ENCODE measurements around the gene PACS1. TPM values are rescaled to one million over a fixed set of nuclear protein-coding genes. Genes with fewer than 3 reads are reported as not detected.

Gene PACS1
- total RNA-seq, 4 donors from 2014 or later, result 32.0 to 62.7 (median 51.8) TPM

DNA sequence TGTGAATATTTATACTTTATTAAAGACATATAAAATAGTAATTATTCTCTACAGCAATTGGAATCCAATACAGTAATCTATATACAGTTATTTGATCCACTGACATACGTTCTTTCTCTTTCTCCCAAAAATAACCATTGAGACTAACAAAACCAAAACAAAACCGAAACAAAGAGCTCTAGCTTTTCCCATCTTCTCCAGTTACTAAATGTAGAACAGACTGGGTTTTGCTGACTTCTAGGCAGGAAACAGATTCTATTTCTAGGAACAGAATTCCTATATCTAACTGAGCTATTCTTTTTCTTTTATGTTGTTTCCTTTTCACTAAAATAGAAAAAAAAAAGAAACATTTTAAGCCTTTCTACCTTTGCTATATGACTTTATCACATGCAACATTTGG, 80.1 kb downstream of the PACS1 start:
- H3K4me3 ChIP-seq, result no peak overlapping the region
- DNase-seq (ENCODE audit: low spot score in 2 of 2), result no peak
- peaks cover 0 to 11% (median 3%) of the 10 kb centered on the region in 4 donors for H3K4me1 ChIP-seq
- peaks cover 0 to 7% (median 0%) of the 10 kb centered on the region in 4 donors for H3K9me3 ChIP-seq
- TF ChIP-seq, protein P1, sequence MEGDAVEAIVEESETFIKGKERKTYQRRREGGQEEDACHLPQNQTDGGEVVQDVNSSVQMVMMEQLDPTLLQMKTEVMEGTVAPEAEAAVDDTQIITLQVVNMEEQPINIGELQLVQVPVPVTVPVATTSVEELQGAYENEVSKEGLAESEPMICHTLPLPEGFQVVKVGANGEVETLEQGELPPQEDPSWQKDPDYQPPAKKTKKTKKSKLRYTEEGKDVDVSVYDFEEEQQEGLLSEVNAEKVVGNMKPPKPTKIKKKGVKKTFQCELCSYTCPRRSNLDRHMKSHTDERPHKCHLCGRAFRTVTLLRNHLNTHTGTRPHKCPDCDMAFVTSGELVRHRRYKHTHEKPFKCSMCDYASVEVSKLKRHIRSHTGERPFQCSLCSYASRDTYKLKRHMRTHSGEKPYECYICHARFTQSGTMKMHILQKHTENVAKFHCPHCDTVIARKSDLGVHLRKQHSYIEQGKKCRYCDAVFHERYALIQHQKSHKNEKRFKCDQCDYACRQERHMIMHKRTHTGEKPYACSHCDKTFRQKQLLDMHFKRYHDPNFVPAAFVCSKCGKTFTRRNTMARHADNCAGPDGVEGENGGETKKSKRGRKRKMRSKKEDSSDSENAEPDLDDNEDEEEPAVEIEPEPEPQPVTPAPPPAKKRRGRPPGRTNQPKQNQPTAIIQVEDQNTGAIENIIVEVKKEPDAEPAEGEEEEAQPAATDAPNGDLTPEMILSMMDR (IDR thresholded peaks at IDR 0.05), result no peak
- no peak for TF ChIP-seq EP300 (IDR thresholded peaks at IDR 0.05)
- TF ChIP-seq POLR2A (IDR thresholded peaks at IDR 0.05), result no peak
- H3K27me3 ChIP-seq, result no peaks in the 10 kb centered on the region
- 22 to 23% methylated on average over 2 of the region's 2 CpGs for WGBS, 2 donors
- no peaks in the 10 kb centered on the region for H3K36me3 ChIP-seq
- H3K27ac ChIP-seq, result no peak overlapping the region

DNA sequence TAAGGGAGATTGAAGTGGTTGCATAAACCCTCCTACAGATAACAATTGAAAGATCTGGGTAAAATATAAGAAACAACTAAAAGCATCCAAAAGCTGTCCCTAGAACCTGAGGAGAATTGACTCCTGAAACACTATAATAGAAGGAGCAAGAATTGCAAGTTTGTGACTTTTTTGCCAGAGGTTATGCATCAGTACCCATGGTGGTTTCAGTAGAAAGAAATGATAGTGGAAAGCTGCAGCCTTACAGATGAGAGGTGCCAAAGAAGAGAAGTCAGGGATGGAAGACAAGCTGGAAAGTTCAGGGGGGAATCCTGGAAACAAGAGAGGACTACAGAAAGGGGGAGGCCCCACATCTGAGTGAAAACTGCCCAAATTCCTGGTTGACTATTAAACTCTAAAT, 80.7 kb downstream of the PACS1 start:
- H3K27me3 ChIP-seq, result no peaks in the 10 kb centered on the region
- H3K36me3 ChIP-seq, result no peaks in the 10 kb centered on the region
- TF ChIP-seq POLR2A (IDR thresholded peaks at IDR 0.05), result no peak
- TF ChIP-seq, protein P1 (IDR thresholded peaks at IDR 0.05), result no peak
- TF ChIP-seq EP300 (IDR thresholded peaks at IDR 0.05), result no peak
- no peak for DNase-seq (ENCODE audit: low spot score in 2 of 2)
- H3K27ac ChIP-seq, result no peak overlapping the region
- H3K4me1 ChIP-seq, result peaks cover 0 to 11% (median 3%) of the 10 kb centered on the region in 4 donors
- H3K4me3 ChIP-seq, result no peak overlapping the region
- H3K9me3 ChIP-seq, result peaks cover 0 to 7% (median 0%) of the 10 kb centered on the region in 4 donors

DNA sequence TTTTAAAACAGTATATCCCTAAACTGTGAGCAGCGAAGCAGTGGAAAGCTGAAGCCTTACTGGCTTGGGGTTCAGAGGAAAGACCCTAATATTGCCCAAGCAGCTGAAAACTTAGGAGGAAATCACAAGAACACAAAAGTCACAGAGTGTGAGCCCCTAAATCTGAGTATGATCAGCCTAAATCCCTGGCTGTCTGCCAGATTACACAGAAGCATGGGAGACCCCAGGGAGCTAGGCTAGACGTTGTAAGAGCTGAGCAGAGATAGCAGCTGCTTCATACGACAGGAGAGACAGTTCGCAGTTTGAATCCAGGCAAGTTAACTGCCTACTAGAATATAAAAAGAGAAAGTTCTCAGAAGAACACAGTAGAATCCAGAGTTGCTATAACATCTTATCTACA, 81.2 kb downstream of the PACS1 start:
- no peak overlapping the region for H3K27ac ChIP-seq
- no peak for DNase-seq (ENCODE audit: low spot score in 2 of 2)
- no peaks in the 10 kb centered on the region for H3K36me3 ChIP-seq
- H3K9me3 ChIP-seq, result peaks cover 0 to 7% (median 0%) of the 10 kb centered on the region in 4 donors
- 57 to 66% methylated on average over 4 of the region's 4 CpGs for WGBS, 2 donors
- no peak overlapping the region for H3K4me3 ChIP-seq
- H3K4me1 ChIP-seq, result peaks cover 0 to 11% (median 3%) of the 10 kb centered on the region in 4 donors
- TF ChIP-seq, protein P1 (IDR thresholded peaks at IDR 0.05), result no peak
- TF ChIP-seq POLR2A (IDR thresholded peaks at IDR 0.05) (no peak), EP300 (IDR thresholded peaks at IDR 0.05) (no peak)
- no peaks in the 10 kb centered on the region for H3K27me3 ChIP-seq

DNA sequence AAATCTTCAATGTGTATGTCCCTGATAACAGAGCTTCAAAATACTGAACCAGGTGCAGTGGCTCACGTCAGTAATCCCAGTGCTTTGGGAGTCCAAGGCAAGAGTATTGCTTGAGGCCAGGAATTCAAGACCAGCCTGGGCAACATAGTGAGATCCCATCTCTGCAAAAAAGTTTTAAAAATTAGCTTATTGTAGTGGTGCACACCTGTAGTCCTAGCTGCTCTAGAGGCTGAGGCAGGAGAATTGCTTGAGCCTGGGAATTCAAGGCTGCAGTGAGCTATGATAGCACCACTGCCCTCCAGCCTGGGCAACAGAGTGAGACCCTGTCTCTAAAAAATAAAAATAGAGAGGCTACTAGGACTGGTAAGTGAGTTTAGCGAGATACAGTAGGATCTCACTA, 84.0 kb downstream of the PACS1 start:
- H3K36me3 ChIP-seq, result no peaks in the 10 kb centered on the region
- no peaks in the 10 kb centered on the region for H3K9me3 ChIP-seq
- WGBS, 2 donors, result 93 to 96% methylated on average over 2 of the region's 2 CpGs
- no peak overlapping the region for H3K4me3 ChIP-seq
- TF ChIP-seq, protein P1 (IDR thresholded peaks at IDR 0.05), result no peak
- no peak for TF ChIP-seq EP300 (IDR thresholded peaks at IDR 0.05)
- TF ChIP-seq POLR2A (IDR thresholded peaks at IDR 0.05), result no peak
- H3K27me3 ChIP-seq, result no peaks in the 10 kb centered on the region
- DNase-seq (ENCODE audit: low spot score in 2 of 2), result no peak
- peaks cover 0 to 11% (median 3%) of the 10 kb centered on the region in 4 donors for H3K4me1 ChIP-seq
- no peak overlapping the region for H3K27ac ChIP-seq

DNA sequence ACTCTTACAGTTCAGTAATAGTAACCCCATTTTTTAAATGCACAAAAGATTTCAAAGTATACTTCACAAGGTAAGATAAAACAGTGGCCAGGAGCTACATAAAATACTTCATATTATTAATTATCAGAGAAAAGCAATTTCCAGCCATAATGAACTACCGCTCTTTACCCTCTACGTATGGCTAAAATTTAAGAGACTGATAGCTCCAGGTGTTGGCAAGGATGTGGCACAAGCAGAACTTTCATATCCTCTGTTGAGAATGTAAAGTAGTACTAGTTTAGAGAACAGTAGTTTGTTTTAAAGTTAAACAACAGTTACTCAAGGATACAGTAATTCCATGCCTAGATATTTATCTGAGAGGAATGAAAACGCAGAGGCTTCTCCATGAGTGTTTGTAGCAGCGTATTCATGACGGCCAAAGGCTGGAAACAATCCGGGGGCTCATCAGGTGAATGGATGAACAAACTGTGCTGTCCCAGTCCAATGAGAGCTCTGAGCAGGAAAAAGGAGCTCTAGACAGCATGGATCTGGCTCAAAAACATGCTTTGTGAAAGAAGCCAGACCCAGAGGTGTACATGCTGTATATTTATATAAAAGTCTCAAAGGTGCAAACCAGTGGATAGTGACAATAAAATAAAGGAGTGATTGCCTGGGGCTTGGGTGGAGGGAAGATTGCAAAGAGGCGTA, 85.5 kb downstream of the PACS1 start:
- H3K9me3 ChIP-seq, result no peaks in the 10 kb centered on the region
- DNase-seq (ENCODE audit: low spot score in 2 of 2), result no peak
- no peaks in the 10 kb centered on the region for H3K27me3 ChIP-seq
- H3K36me3 ChIP-seq, result no peaks in the 10 kb centered on the region
- H3K4me1 ChIP-seq, result peaks cover 0 to 4% (median under 1%) of the 10 kb centered on the region in 4 donors
- WGBS, 2 donors, result 95 to 96% methylated on average over 7 of the region's 7 CpGs
- TF ChIP-seq EP300 (IDR thresholded peaks at IDR 0.05) (no peak), POLR2A (IDR thresholded peaks at IDR 0.05) (no peak)
- no peak overlapping the region for H3K27ac ChIP-seq
- no peak overlapping the region for H3K4me3 ChIP-seq
